H9 (cell line): Measurements from ENCODE around the gene CHRNA5. TPM values are rescaled to one million over a fixed set of nuclear protein-coding genes. Genes with fewer than 3 reads are reported as not detected.

Source experiments
- DNase-seq: peaks from one replicate; pipeline ENCODE4 v3.0.0-alpha.2; 2017
- H2AFZ ChIP-seq: one replicate; pipeline ENCODE4 v1.6.1; 2013; ENCODE audit warnings: mild to moderate bottlenecking, low read length, control low read depth, moderate library complexity
- H2AK5ac ChIP-seq: 2 replicates; pipeline ENCODE4 v1.6.1; 2013; ENCODE audit warnings: low read length, control low read depth, mixed read lengths; ENCODE audit not compliant: insufficient read length
- H2BK120ac ChIP-seq: one replicate; pipeline ENCODE4 v1.6.1; 2013; ENCODE audit warnings: low read depth, mild to moderate bottlenecking, low read length, control low read depth, inconsistent platforms; ENCODE audit not compliant: poor library complexity, severe bottlenecking
- H2BK12ac ChIP-seq: 2 replicates; pipeline ENCODE4 v1.6.1; 2013; ENCODE audit warnings: low read length, control low read depth, mixed read lengths, low read depth; ENCODE audit not compliant: insufficient read length
- H2BK15ac ChIP-seq: 2 replicates; pipeline ENCODE4 v1.6.1; 2013; ENCODE audit warnings: low read depth, low read length, control low read depth
- H2BK20ac ChIP-seq: one replicate; pipeline ENCODE4 v1.6.1; 2013; ENCODE audit warnings: low read depth, mild to moderate bottlenecking, low read length, control low read depth, inconsistent platforms; ENCODE audit not compliant: poor library complexity, severe bottlenecking
- H2BK5ac ChIP-seq: 2 replicates; pipeline ENCODE4 v1.6.1; 2013; ENCODE audit warnings: low read length, control low read depth, mixed read lengths; ENCODE audit not compliant: insufficient read length
- H3K14ac ChIP-seq: 2 replicates; pipeline ENCODE4 v1.6.1; 2013; ENCODE audit warnings: low read length, control low read depth; ENCODE audit not compliant: insufficient read depth
- H3K18ac ChIP-seq: 2 replicates; pipeline ENCODE4 v1.6.1; 2013; ENCODE audit warnings: low read depth, mild to moderate bottlenecking, mixed read lengths, low read length, control low read depth; ENCODE audit not compliant: insufficient read length
- H3K23ac ChIP-seq: 2 replicates; pipeline ENCODE4 v1.6.1; 2013; ENCODE audit warnings: low read length, control low read depth, mixed read lengths, low read depth; ENCODE audit not compliant: insufficient read length
- H3K23me2 ChIP-seq: 2 replicates; pipeline ENCODE4 v1.6.1; 2013; ENCODE audit warnings: low read depth, mild to moderate bottlenecking, mixed read lengths, low read length, control low read depth; ENCODE audit not compliant: insufficient read length, poor library complexity, severe bottlenecking
- H3K27ac ChIP-seq: 2 replicates; pipeline ENCODE4 v1.5.1; 2013; ENCODE audit warnings: low read length, control low read depth, mixed read lengths, low read depth; ENCODE audit not compliant: insufficient read length
- H3K27me3 ChIP-seq: 2 replicates; pipeline ENCODE4 v1.6.1; 2013; ENCODE audit warnings: low read length, control low read depth, inconsistent platforms; ENCODE audit not compliant: insufficient read depth
- H3K4ac ChIP-seq: 2 replicates; pipeline ENCODE4 v1.6.1; 2013; ENCODE audit warnings: low read depth, mild to moderate bottlenecking, control low read depth, inconsistent platforms, low read length, moderate library complexity
- H3K4me1 ChIP-seq: 2 replicates; pipeline ENCODE4 v1.6.1; 2013; ENCODE audit warnings: low read length, control low read depth, inconsistent platforms; ENCODE audit not compliant: insufficient read depth
- H3K4me2 ChIP-seq: 2 replicates; pipeline ENCODE4 v1.6.1; 2013; ENCODE audit warnings: low read length, control low read depth, mixed read lengths; ENCODE audit not compliant: insufficient read length, insufficient read depth
- H3K56ac ChIP-seq: 2 replicates; pipeline ENCODE4 v1.6.1; 2013; ENCODE audit warnings: low read depth, mild to moderate bottlenecking, mixed read lengths, low read length, control low read depth; ENCODE audit not compliant: insufficient read length
- H3K79me1 ChIP-seq: 2 replicates; pipeline ENCODE4 v1.6.1; 2013; ENCODE audit warnings: low read depth, mild to moderate bottlenecking, moderate library complexity, low read length, control low read depth, inconsistent platforms; ENCODE audit not compliant: insufficient read depth, poor library complexity, severe bottlenecking
- H3K79me2 ChIP-seq: 2 replicates; pipeline ENCODE4 v1.6.1; 2013; ENCODE audit warnings: low read length, control low read depth, inconsistent platforms; ENCODE audit not compliant: insufficient read depth
- H3K9ac ChIP-seq: 2 replicates; pipeline ENCODE4 v1.6.1; 2013; ENCODE audit warnings: low read length, control low read depth, mixed read lengths; ENCODE audit not compliant: insufficient read length; ENCODE audit errors: extremely low read depth
- H3K9me3 ChIP-seq: one replicate; pipeline ENCODE4 v1.6.1; 2013; ENCODE audit warnings: low read depth, low read length, inconsistent platforms; ENCODE audit not compliant: control insufficient read depth
- H3T11ph ChIP-seq: one replicate; pipeline ENCODE4 v1.6.1; 2013; ENCODE audit warnings: mild to moderate bottlenecking, low read length, control low read depth, inconsistent platforms
- H4K20me1 ChIP-seq: one replicate; pipeline ENCODE4 v1.6.1; 2013; ENCODE audit not compliant: control insufficient read depth, insufficient read length, insufficient read depth
- H4K5ac ChIP-seq: 2 replicates; pipeline ENCODE4 v1.6.1; 2013; ENCODE audit warnings: low read depth, mild to moderate bottlenecking, mixed read lengths, low read length, control low read depth; ENCODE audit not compliant: insufficient read length
- H4K8ac ChIP-seq: replicated peaks from 2 replicates; pipeline ENCODE4 v1.6.1; 2013; ENCODE audit warnings: low read length, control low read depth, mixed read lengths, low read depth; ENCODE audit not compliant: insufficient read length
- H4K91ac ChIP-seq: 2 replicates; pipeline ENCODE4 v1.6.1; 2013; ENCODE audit warnings: low read depth, mild to moderate bottlenecking, moderate library complexity, mixed read lengths, low read length, control low read depth; ENCODE audit not compliant: insufficient read length
- H3K27ac Mint-ChIP-seq, 3 experiments: 2 replicates in 2 of 3; 3 replicates in 1 of 3; pipeline ENCODE4 v1.8.0; 2020 to 2021; ENCODE audit warnings: mixed read lengths in 3 of 3, mild to moderate bottlenecking in 1 of 3, moderate library complexity in 1 of 3
- H3K27me3 Mint-ChIP-seq: 2 replicates; pipeline ENCODE4 v1.8.0; 2021; ENCODE audit warnings: low read depth, mild to moderate bottlenecking, moderate library complexity, mixed read lengths
- H3K36me3 Mint-ChIP-seq, 3 experiments: 2 replicates in 2 of 3; 3 replicates in 1 of 3; pipeline ENCODE4 v1.8.0; 2020 to 2021; ENCODE audit warnings: low read depth in 3 of 3, mixed read lengths in 3 of 3; ENCODE audit not compliant: insufficient read depth in 1 of 3
- H3K4me1 Mint-ChIP-seq, 2 experiments: 2 replicates each; pipeline ENCODE4 v1.8.0; 2020; ENCODE audit warnings: mixed read lengths in 2 of 2
- H3K4me3 Mint-ChIP-seq, 2 experiments: 2 replicates in 1 of 2; 3 replicates in 1 of 2; pipeline ENCODE4 v1.8.0; 2020 to 2021; ENCODE audit warnings: mild to moderate bottlenecking in 2 of 2, mixed read lengths in 2 of 2, moderate library complexity in 1 of 2
- H3K9me3 Mint-ChIP-seq, 2 experiments: 2 replicates in 1 of 2; 3 replicates in 1 of 2; pipeline ENCODE4 v1.8.0; 2020; ENCODE audit warnings: mild to moderate bottlenecking in 2 of 2, mixed read lengths in 2 of 2, moderate library complexity in 1 of 2
- WGBS: extraction: QIAGEN DNeasy Blood & Tissue Kit; methylation state at CpG from one replicate; pipeline ENCODE4 v1.1.7; 2013; ENCODE audit warnings: missing lambda C conversion rate, low lambda C conversion rate, mixed read lengths; ENCODE audit not compliant: insufficient read length; ENCODE audit errors: extremely low coverage; 5-methylcytosine and 5-hydroxymethylcytosine counted together
- total RNA-seq: library from RNA; stranded (reverse); gene quantifications from 2 replicates; pipeline ENCODE4 v1.2.1, GENCODE V29; 2021
- TF ChIP-seq, protein P1 (sequence below): fragments of 200-600 bp; sonication (generic); conservative IDR thresholded peaks from 3 replicates; pipeline ENCODE4 v1.8.0; 2021; ENCODE audit warnings: antibody characterized with exemption, mild to moderate bottlenecking

The CHRNA5 gene
- total RNA-seq, 1 experiment from 2014 or later: 16.5 TPM

DNA sequence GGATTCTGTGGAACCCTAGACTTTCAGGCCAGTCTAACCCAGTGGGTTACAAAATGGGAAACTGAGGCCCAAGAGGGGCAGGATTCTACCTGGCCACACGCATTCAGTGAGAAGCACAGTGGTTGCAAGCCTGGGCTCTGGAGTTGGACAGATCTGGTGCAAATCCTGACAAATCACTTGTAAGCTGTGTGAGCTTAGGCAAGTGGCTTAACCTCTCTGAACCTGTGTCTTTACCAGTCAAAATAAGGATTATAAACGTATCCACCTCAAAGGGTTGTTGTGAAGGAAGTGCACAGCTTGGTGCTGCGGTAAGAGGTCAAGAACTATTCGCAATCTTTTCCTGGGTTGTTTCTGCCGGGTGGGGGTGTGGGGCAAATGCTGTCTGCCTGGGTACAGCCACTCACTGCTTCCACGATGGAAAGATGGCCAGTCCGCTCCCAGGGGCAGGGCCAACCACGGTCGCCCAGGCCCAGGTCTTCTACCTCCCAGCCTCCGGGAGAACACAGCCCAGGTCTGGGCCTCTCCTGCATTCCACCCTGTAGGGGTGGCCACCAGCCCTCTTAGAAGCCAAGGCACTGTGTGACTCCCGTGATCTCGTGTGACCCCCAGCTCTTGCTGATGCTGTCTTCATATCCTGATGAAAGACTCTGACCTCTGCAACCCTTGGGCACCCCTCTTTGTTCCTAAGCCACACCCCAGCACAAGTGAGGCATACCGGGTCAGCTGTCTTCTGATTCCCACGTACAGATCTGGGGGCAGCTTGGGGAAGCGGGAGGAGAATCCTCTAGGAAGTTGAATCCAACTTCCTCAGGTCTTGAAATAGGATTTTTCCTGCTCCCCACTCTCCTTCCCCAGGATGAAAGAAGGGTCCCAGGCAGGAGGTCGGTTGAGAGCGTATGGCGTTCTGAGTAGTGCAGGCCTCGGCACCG, 54.0 kb downstream of the CHRNA5 start:
- Mint-ChIP-seq H3K4me3 (peak overlapping the region; percentile 62 to 85), H3K9me3 (peaks cover 2 to 4% of the 10 kb centered on the region in 2 experiments; a peak in 2 of 5 replicates), H3K4me1 (peaks cover 13 to 21% of the 10 kb centered on the region in 2 experiments), H3K27me3 (peaks cover 50% of the 10 kb centered on the region), H3K27ac (no peak overlapping the region), H3K36me3 (no peaks in the 10 kb centered on the region)
- H3K27me3 ChIP-seq: peaks cover 8% of the 10 kb centered on the region; the same call in 1 of the 2 replicates
- H2BK120ac ChIP-seq: no peak overlapping the region
- H3K56ac ChIP-seq: no peak overlapping the region
- no peak overlapping the region for H3K9ac ChIP-seq
- H2BK20ac ChIP-seq: no peak overlapping the region
- H4K91ac ChIP-seq: no peak overlapping the region
- no peaks in the 10 kb centered on the region for H4K20me1 ChIP-seq
- no peak overlapping the region for H2BK5ac ChIP-seq
- H3K23ac ChIP-seq: no peak overlapping the region
- H4K8ac ChIP-seq: no peak overlapping the region
- H3K9me3 ChIP-seq: no peaks in the 10 kb centered on the region
- H2BK15ac ChIP-seq: no peak overlapping the region
- no peaks in the 10 kb centered on the region for H3K79me1 ChIP-seq
- no peak overlapping the region for H3T11ph ChIP-seq
- TF ChIP-seq, protein P1, sequence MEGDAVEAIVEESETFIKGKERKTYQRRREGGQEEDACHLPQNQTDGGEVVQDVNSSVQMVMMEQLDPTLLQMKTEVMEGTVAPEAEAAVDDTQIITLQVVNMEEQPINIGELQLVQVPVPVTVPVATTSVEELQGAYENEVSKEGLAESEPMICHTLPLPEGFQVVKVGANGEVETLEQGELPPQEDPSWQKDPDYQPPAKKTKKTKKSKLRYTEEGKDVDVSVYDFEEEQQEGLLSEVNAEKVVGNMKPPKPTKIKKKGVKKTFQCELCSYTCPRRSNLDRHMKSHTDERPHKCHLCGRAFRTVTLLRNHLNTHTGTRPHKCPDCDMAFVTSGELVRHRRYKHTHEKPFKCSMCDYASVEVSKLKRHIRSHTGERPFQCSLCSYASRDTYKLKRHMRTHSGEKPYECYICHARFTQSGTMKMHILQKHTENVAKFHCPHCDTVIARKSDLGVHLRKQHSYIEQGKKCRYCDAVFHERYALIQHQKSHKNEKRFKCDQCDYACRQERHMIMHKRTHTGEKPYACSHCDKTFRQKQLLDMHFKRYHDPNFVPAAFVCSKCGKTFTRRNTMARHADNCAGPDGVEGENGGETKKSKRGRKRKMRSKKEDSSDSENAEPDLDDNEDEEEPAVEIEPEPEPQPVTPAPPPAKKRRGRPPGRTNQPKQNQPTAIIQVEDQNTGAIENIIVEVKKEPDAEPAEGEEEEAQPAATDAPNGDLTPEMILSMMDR: no peak
- no peak overlapping the region for H3K18ac ChIP-seq
- no peak overlapping the region for H4K5ac ChIP-seq
- no peak overlapping the region for H2AFZ ChIP-seq
- H2BK12ac ChIP-seq: no peak overlapping the region
- peaks cover 10% of the 10 kb centered on the region for H3K23me2 ChIP-seq
- no peaks in the 10 kb centered on the region for H3K79me2 ChIP-seq
- no peak overlapping the region for H3K27ac ChIP-seq
- H3K14ac ChIP-seq: no peak overlapping the region
- peak overlapping the region; percentile 20 for H3K4me2 ChIP-seq
- WGBS: no CpG with 5 or more reads among the region's 20 CpGs
- no peak overlapping the region for H3K4ac ChIP-seq
- no peak overlapping the region for H2AK5ac ChIP-seq
- H3K4me1 ChIP-seq: no peaks in the 10 kb centered on the region
- DNase-seq: peak; percentile 51
